Measurements from ENCODE around the gene STRN3. TPM values are rescaled to one million over a fixed set of nuclear protein-coding genes. Genes with fewer than 3 reads are reported as not detected.

The STRN3 gene
- total and polyA plus RNA-seq, 5 donors from 2014 or later = 3.5 to 27.1 (median 4.4) TPM

GRCh38 chr14:31022386-31022785 lies 3.8 kb downstream of the STRN3 start:
- peaks cover 43 to 64% (median 52%) of the 10 kb centered on the region in 4 donors for H3K4me1 Mint-ChIP-seq
- ATAC-seq (ENCODE audit: low read depth in 2 of 2) = no peak
- DNase-seq = no peak
- H3K36me3 Mint-ChIP-seq = peaks cover 9% of the 10 kb centered on the region
- peaks cover 22% of the 10 kb centered on the region for H3K4me1 ChIP-seq (ENCODE audit: control insufficient read depth, insufficient read depth, low read length, poor library complexity, severe bottlenecking)
- H3K27me3 ChIP-seq (ENCODE audit: control insufficient read depth, insufficient read depth, low read length) = no peaks in the 10 kb centered on the region
- peak overlapping the region in 1 of 3 donors; percentile 20 for H3K27ac Mint-ChIP-seq
- H3K27ac ChIP-seq (ENCODE audit: insufficient read depth, low read length, poor library complexity, severe bottlenecking) = no peak overlapping the region
- peak overlapping the region in 2 of 4 donors; percentile 11 to 93 for H3K4me3 Mint-ChIP-seq
- H3K9me3 Mint-ChIP-seq = no peaks in the 10 kb centered on the region
- no peaks in the 10 kb centered on the region for H3K9me3 ChIP-seq (ENCODE audit: control insufficient read depth in 2 of 2, low read length in 2 of 2)
- H3K36me3 ChIP-seq (ENCODE audit: control insufficient read depth, insufficient read depth, low read length) = peaks cover 10% of the 10 kb centered on the region
- no peaks in the 10 kb centered on the region for H3K27me3 Mint-ChIP-seq
- peak overlapping the region; percentile 97 for H3K4me3 ChIP-seq (ENCODE audit: low read depth, low read length)

DNA sequence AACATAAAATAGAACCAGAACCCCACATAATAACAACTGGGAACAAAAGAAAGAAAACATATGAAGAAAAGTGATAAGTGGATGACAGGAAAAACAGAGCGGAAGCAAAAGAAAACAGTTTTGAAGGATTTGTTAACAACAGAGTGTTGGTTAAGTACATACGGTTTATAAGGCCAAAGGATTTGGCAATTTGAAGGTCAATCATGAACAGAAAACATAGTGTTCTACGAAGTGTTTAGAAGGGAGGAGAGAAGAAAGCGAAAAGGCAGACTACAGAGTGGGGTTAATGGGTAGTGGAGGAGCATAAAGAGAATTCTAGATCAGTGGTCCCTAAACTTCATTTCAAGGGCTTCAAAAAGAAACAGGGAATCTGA lies 4.6 kb downstream of the STRN3 start:
- Histone ChIP-seq H3K36me3 (ENCODE audit: control insufficient read depth, insufficient read depth, low read length) (peaks cover 10% of the 10 kb centered on the region), H3K4me3 (ENCODE audit: low read depth, low read length) (no peak overlapping the region), H3K9me3 (ENCODE audit: control insufficient read depth in 2 of 2, low read length in 2 of 2) (no peaks in the 10 kb centered on the region), H3K4me1 (ENCODE audit: control insufficient read depth, insufficient read depth, low read length, poor library complexity, severe bottlenecking) (peaks cover 20% of the 10 kb centered on the region), H3K27ac (ENCODE audit: insufficient read depth, low read length, poor library complexity, severe bottlenecking) (no peak overlapping the region), H3K27me3 (ENCODE audit: control insufficient read depth, insufficient read depth, low read length) (no peaks in the 10 kb centered on the region)
- H3K9me3 Mint-ChIP-seq = no peaks in the 10 kb centered on the region
- H3K4me1 Mint-ChIP-seq = peaks cover 37 to 56% (median 43%) of the 10 kb centered on the region in 4 donors
- no peaks in the 10 kb centered on the region for H3K27me3 Mint-ChIP-seq
- peaks cover 9% of the 10 kb centered on the region for H3K36me3 Mint-ChIP-seq
- peak overlapping the region in 1 of 3 donors; percentile 7 for H3K27ac Mint-ChIP-seq
- no peak for ATAC-seq (ENCODE audit: low read depth in 2 of 2)
- DNase-seq = no peak
- peak overlapping the region in 2 of 4 donors; percentile 60 to 66 for H3K4me3 Mint-ChIP-seq

GRCh38 chr14:31020834-31021575 lies 5.2 kb downstream of the STRN3 start:
- peak overlapping the region in 2 of 4 donors; percentile 60 to 75 for H3K4me3 Mint-ChIP-seq
- Histone ChIP-seq H3K36me3 (ENCODE audit: control insufficient read depth, insufficient read depth, low read length) (peaks cover 10% of the 10 kb centered on the region), H3K4me1 (ENCODE audit: control insufficient read depth, insufficient read depth, low read length, poor library complexity, severe bottlenecking) (peaks cover 20% of the 10 kb centered on the region), H3K27me3 (ENCODE audit: control insufficient read depth, insufficient read depth, low read length) (no peaks in the 10 kb centered on the region), H3K4me3 (ENCODE audit: low read depth, low read length) (no peak overlapping the region), H3K27ac (ENCODE audit: insufficient read depth, low read length, poor library complexity, severe bottlenecking) (no peak overlapping the region), H3K9me3 (ENCODE audit: control insufficient read depth in 2 of 2, low read length in 2 of 2) (no peaks in the 10 kb centered on the region)
- peaks cover 9% of the 10 kb centered on the region for H3K36me3 Mint-ChIP-seq
- no peak for ATAC-seq (ENCODE audit: low read depth in 2 of 2)
- H3K4me1 Mint-ChIP-seq = peaks cover 40 to 60% (median 46%) of the 10 kb centered on the region in 4 donors
- H3K27ac Mint-ChIP-seq = peak overlapping the region in 1 of 3 donors; percentile 7
- H3K27me3 Mint-ChIP-seq = no peaks in the 10 kb centered on the region
- H3K9me3 Mint-ChIP-seq = no peaks in the 10 kb centered on the region
- no peak for DNase-seq

DNA sequence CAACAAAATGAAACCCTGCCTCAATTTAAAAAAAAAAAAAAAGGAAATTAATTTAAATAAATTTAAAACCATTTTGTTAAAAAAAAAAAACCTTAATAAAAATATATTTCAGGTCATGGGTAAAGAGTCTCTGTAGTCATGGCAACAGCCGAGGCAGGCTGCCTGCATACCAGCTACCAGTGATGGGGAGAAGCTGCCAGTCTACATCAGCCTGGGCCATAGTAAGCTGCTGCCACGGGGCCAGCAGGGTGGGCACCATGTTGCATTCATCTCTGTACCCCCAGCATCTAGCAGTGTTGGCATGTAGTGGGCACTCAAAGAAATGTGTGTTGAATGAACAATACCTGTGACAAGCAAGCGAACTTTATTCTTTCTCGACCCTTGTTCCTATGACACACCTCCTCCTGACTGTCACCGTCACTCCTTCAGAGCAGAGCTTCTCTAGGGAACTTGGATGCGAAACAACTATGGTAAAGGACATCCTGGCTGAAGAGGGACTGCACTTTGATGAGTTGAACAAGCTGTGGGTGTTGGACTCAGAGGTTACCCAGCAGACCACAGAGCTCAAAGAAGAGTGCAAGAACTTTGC lies 8.0 kb downstream of the STRN3 start:
- H3K9me3 ChIP-seq (ENCODE audit: control insufficient read depth in 2 of 2, low read length in 2 of 2) = no peaks in the 10 kb centered on the region
- H3K4me1 ChIP-seq (ENCODE audit: control insufficient read depth, insufficient read depth, low read length, poor library complexity, severe bottlenecking) = no peaks in the 10 kb centered on the region
- no peak overlapping the region for H3K27ac ChIP-seq (ENCODE audit: insufficient read depth, low read length, poor library complexity, severe bottlenecking)
- Mint-ChIP-seq H3K4me1 (peaks cover 25 to 51% (median 35%) of the 10 kb centered on the region in 4 donors), H3K9me3 (no peaks in the 10 kb centered on the region), H3K4me3 (no peak overlapping the region), H3K36me3 (peaks cover 9% of the 10 kb centered on the region), H3K27ac (no peak overlapping the region), H3K27me3 (no peaks in the 10 kb centered on the region)
- DNase-seq (no peak), ATAC-seq (ENCODE audit: low read depth in 2 of 2) (no peak)
- H3K4me3 ChIP-seq (ENCODE audit: low read depth, low read length) = no peak overlapping the region
- H3K27me3 ChIP-seq (ENCODE audit: control insufficient read depth, insufficient read depth, low read length) = no peaks in the 10 kb centered on the region
- H3K36me3 ChIP-seq (ENCODE audit: control insufficient read depth, insufficient read depth, low read length) = peaks cover 10% of the 10 kb centered on the region

- Mint-ChIP-seq H3K4me1 (peaks cover 5 to 34% (median 27%) of the 10 kb centered on the region in 4 donors), H3K27ac (no peak overlapping the region), H3K4me3 (no peak overlapping the region), H3K9me3 (no peaks in the 10 kb centered on the region), H3K36me3 (peaks cover 13% of the 10 kb centered on the region), H3K27me3 (no peaks in the 10 kb centered on the region)
- H3K9me3 ChIP-seq (ENCODE audit: control insufficient read depth in 2 of 2, low read length in 2 of 2) = no peaks in the 10 kb centered on the region
- H3K4me3 ChIP-seq (ENCODE audit: low read depth, low read length) = no peak overlapping the region
- H3K4me1 ChIP-seq (ENCODE audit: control insufficient read depth, insufficient read depth, low read length, poor library complexity, severe bottlenecking) = no peaks in the 10 kb centered on the region
- no peak overlapping the region for H3K27ac ChIP-seq (ENCODE audit: insufficient read depth, low read length, poor library complexity, severe bottlenecking)
- no peaks in the 10 kb centered on the region for H3K27me3 ChIP-seq (ENCODE audit: control insufficient read depth, insufficient read depth, low read length)
- DNase-seq (no peak), ATAC-seq (ENCODE audit: low read depth in 2 of 2) (no peak)
- H3K36me3 ChIP-seq (ENCODE audit: control insufficient read depth, insufficient read depth, low read length) = peaks cover 10% of the 10 kb centered on the region
Measured at GRCh38 chr14:31013841-31014240, 12.3 kb downstream of the STRN3 start.

DNA sequence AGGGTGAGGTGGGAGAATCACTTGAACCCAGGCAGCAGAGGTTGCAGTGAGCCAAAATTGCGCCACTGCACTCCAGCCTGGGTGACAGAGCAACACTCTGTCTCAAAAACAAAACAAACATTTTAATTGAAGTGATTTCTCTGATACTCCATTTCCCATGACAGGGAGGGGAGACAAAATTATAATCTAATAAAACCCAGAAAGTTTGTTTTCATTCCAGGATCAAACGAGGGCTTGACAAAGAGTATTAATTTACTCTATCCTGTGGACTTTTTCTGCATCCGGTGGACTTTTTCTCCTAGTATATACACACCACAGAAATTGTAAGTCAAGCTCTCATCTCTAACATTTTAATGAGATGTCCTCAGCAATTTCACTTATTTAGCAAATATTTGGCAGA lies 15.2 kb downstream of the STRN3 start:
- Histone ChIP-seq H3K4me1 (ENCODE audit: control insufficient read depth, insufficient read depth, low read length, poor library complexity, severe bottlenecking) (no peaks in the 10 kb centered on the region), H3K36me3 (ENCODE audit: control insufficient read depth, insufficient read depth, low read length) (peaks cover 8% of the 10 kb centered on the region), H3K27ac (ENCODE audit: insufficient read depth, low read length, poor library complexity, severe bottlenecking) (no peak overlapping the region), H3K27me3 (ENCODE audit: control insufficient read depth, insufficient read depth, low read length) (no peaks in the 10 kb centered on the region), H3K9me3 (ENCODE audit: control insufficient read depth in 2 of 2, low read length in 2 of 2) (no peaks in the 10 kb centered on the region), H3K4me3 (ENCODE audit: low read depth, low read length) (no peak overlapping the region)
- ATAC-seq (ENCODE audit: low read depth in 2 of 2) (no peak), DNase-seq (no peak)
- Mint-ChIP-seq H3K27ac (peak overlapping the region in 2 of 3 donors; percentile 36 to 71), H3K9me3 (no peaks in the 10 kb centered on the region), H3K27me3 (no peaks in the 10 kb centered on the region), H3K36me3 (peaks cover 14% of the 10 kb centered on the region), H3K4me1 (peaks cover 6 to 41% (median 23%) of the 10 kb centered on the region in 4 donors), H3K4me3 (no peak overlapping the region)

GRCh38 chr14:31009836-31010574 lies 16.2 kb downstream of the STRN3 start:
- Histone ChIP-seq H3K9me3 (ENCODE audit: control insufficient read depth in 2 of 2, low read length in 2 of 2) (no peaks in the 10 kb centered on the region), H3K4me1 (ENCODE audit: control insufficient read depth, insufficient read depth, low read length, poor library complexity, severe bottlenecking) (no peaks in the 10 kb centered on the region), H3K4me3 (ENCODE audit: low read depth, low read length) (no peak overlapping the region), H3K27ac (ENCODE audit: insufficient read depth, low read length, poor library complexity, severe bottlenecking) (no peak overlapping the region), H3K36me3 (ENCODE audit: control insufficient read depth, insufficient read depth, low read length) (peaks cover 8% of the 10 kb centered on the region), H3K27me3 (ENCODE audit: control insufficient read depth, insufficient read depth, low read length) (no peaks in the 10 kb centered on the region)
- Mint-ChIP-seq H3K27ac (no peak overlapping the region), H3K27me3 (no peaks in the 10 kb centered on the region), H3K4me1 (peaks cover 9 to 37% (median 17%) of the 10 kb centered on the region in 4 donors), H3K4me3 (no peak overlapping the region), H3K9me3 (no peaks in the 10 kb centered on the region), H3K36me3 (peaks cover 14% of the 10 kb centered on the region)
- no peak for ATAC-seq (ENCODE audit: low read depth in 2 of 2)
- DNase-seq = no peak

All from CD4-positive, CD25-positive, alpha-beta regulatory T cell (primary cell).